ENCODE data around the gene DUSP28.
A peak's percentile ranks its signal among the peaks of the same experiment; 100 is the strongest.

The DUSP28 gene

GRCh38 chr2:240568678-240569522, 8.7 kb downstream of the DUSP28 start:
- H3K27ac ChIP-seq, result peak overlapping the region; percentile 91
- no peak for TF ChIP-seq CTCF (conservative IDR thresholded peaks at IDR 0.05)

GRCh38 chr2:240569523-240569997, 9.4 kb downstream of the DUSP28 start:
- H3K27ac ChIP-seq, result peak overlapping the region; percentile 91
- TF ChIP-seq CTCF (conservative IDR thresholded peaks at IDR 0.05), result no peak

- peak overlapping the region; percentile 91 for H3K27ac ChIP-seq
- no peak for TF ChIP-seq CTCF (conservative IDR thresholded peaks at IDR 0.05)
Observed at GRCh38 chr2:240569998-240570530, 9.9 kb downstream of the DUSP28 start.

GRCh38 chr2:240570531-240571313, 10.6 kb downstream of the DUSP28 start:
- H3K27ac ChIP-seq, result no peak overlapping the region; the same call in 1 of the 2 replicates
- no peak for TF ChIP-seq CTCF (conservative IDR thresholded peaks at IDR 0.05)

GRCh38 chr2:240571314-240571973, 11.3 kb downstream of the DUSP28 start:
- TF ChIP-seq CTCF (conservative IDR thresholded peaks at IDR 0.05), result no peak
- no peak overlapping the region for H3K27ac ChIP-seq

GRCh38 chr2:240572141-240573031, 12.2 kb downstream of the DUSP28 start:
- no peak for TF ChIP-seq CTCF (conservative IDR thresholded peaks at IDR 0.05)
- no peak overlapping the region for H3K27ac ChIP-seq
